ENCODE measurements around the gene TRIM71.
"Not testable (repeated sequence)": the region's sequence is repeated elsewhere in the genome, so short reads cannot be mapped to it uniquely, and the experiment has no call there.

Gene TRIM71

GRCh38 chr3:32819551-32820348 is 2.0 kb downstream of the TRIM71 start:
- DNase-seq (ENCODE audit: low read depth in 2 of 2) = no peak

GRCh38 chr3:32820430-32820829 is 2.6 kb downstream of the TRIM71 start:
- DNase-seq (ENCODE audit: low read depth in 2 of 2) = no peak

- DNase-seq (ENCODE audit: low read depth in 2 of 2) = no peak
Observed at GRCh38 chr3:32820971-32821685, 3.3 kb downstream of the TRIM71 start.

GRCh38 chr3:32821686-32822296 is 4.0 kb downstream of the TRIM71 start:
- no peak for DNase-seq (ENCODE audit: low read depth in 2 of 2)

- DNase-seq (ENCODE audit: low read depth in 2 of 2) = no peak
Observed at GRCh38 chr3:32822609-32823498, 5.1 kb downstream of the TRIM71 start.

- DNase-seq (ENCODE audit: low read depth in 2 of 2) = not testable (repeated sequence)
Observed at GRCh38 chr3:32823641-32824184, 5.9 kb downstream of the TRIM71 start.

GRCh38 chr3:32825601-32826375 is 8.0 kb downstream of the TRIM71 start:
- no peak for DNase-seq (ENCODE audit: low read depth in 2 of 2)

- no peak for DNase-seq (ENCODE audit: low read depth in 2 of 2)
Observed at GRCh38 chr3:32831062-32831461, 13.3 kb downstream of the TRIM71 start.

- no peak for DNase-seq (ENCODE audit: low read depth in 2 of 2)
Observed at GRCh38 chr3:32831791-32832190, 14.0 kb downstream of the TRIM71 start.

- DNase-seq (ENCODE audit: low read depth in 2 of 2) = no peak
Observed at GRCh38 chr3:32832193-32832592, 14.4 kb downstream of the TRIM71 start.

- DNase-seq (ENCODE audit: low read depth in 2 of 2) = no peak
Observed at GRCh38 chr3:32835049-32835371, 17.2 kb downstream of the TRIM71 start.

- DNase-seq (ENCODE audit: low read depth in 2 of 2) = no peak
Observed at GRCh38 chr3:32835961-32836360, 18.2 kb downstream of the TRIM71 start.

GRCh38 chr3:32836601-32837000 is 18.8 kb downstream of the TRIM71 start:
- DNase-seq (ENCODE audit: low read depth in 2 of 2) = no peak

- no peak for DNase-seq (ENCODE audit: low read depth in 2 of 2)
Observed at GRCh38 chr3:32837366-32837765, 19.6 kb downstream of the TRIM71 start.

- DNase-seq (ENCODE audit: low read depth in 2 of 2) = no peak
Observed at GRCh38 chr3:32837789-32838188, 20.0 kb downstream of the TRIM71 start.

GRCh38 chr3:32839714-32840085 is 21.9 kb downstream of the TRIM71 start:
- DNase-seq (ENCODE audit: low read depth in 2 of 2) = no peak

GRCh38 chr3:32840086-32840841 is 22.5 kb downstream of the TRIM71 start:
- DNase-seq (ENCODE audit: low read depth in 2 of 2) = no peak

- DNase-seq (ENCODE audit: low read depth in 2 of 2) = no peak
Observed at GRCh38 chr3:32841341-32841740, 23.5 kb downstream of the TRIM71 start.

GRCh38 chr3:32841867-32842470 is 24.2 kb downstream of the TRIM71 start:
- no peak for DNase-seq (ENCODE audit: low read depth in 2 of 2)

GRCh38 chr3:32842531-32842931 is 24.7 kb downstream of the TRIM71 start:
- DNase-seq (ENCODE audit: low read depth in 2 of 2) = no peak

Data from stimulated activated CD8-positive, alpha-beta memory T cell treated with anti-CD3 and anti-CD28 coated beads, Interleukin-7, amount 100 ng/mL, for 4 hours (primary cell).